Breast epithelium (tissue), 4 donors: ENCODE data around the gene PC. TPM values are rescaled to one million over a fixed set of nuclear protein-coding genes. Genes with fewer than 3 reads are reported as not detected.

Source experiments
- DNase-seq, 2 donors: peaks; one replicate each; pipeline ENCODE4 v3.0.0-alpha.2; 2019; ENCODE audit warnings: low spot score in 2 of 2
- H3K27ac ChIP-seq, 2 donors: fragments of 200-600 bp; sonication (generic) in 1 of 2; one replicate each; pipeline ENCODE4 v1.5.1; 2016 to 2019; ENCODE audit warnings: mild to moderate bottlenecking in 1 of 2
- H3K27me3 ChIP-seq, 2 donors: fragments of 200-600 bp; sonication (generic) in 1 of 2; one replicate each; pipeline versions ENCODE4 v1.5.1 to v1.6.0; 2017 to 2019; ENCODE audit warnings: control low read depth in 1 of 2, mild to moderate bottlenecking in 1 of 2
- H3K36me3 ChIP-seq: fragments of 200-600 bp; one replicate; pipeline ENCODE4 v1.5.1; 2019
- H3K4me1 ChIP-seq, 2 donors: fragments of 200-600 bp; sonication (generic); one replicate each; pipeline ENCODE4 v1.5.1; 2016 to 2019; ENCODE audit warnings: control low read depth in 1 of 2
- H3K4me3 ChIP-seq, 3 donors: fragments of 200-600 bp; sonication (generic); 1 replicate in 2 of 3; 2 replicates in 1 of 3; pipeline ENCODE4 v1.5.1; 2016 to 2019; ENCODE audit warnings: mild to moderate bottlenecking in 3 of 3, moderate library complexity in 2 of 3
- H3K9me3 ChIP-seq, 2 donors: fragments of 200-600 bp; sonication (generic) in 1 of 2; one replicate each; pipeline ENCODE4 v1.5.1; 2016 to 2019; ENCODE audit warnings: control low read depth in 1 of 2
- POLR2A ChIP-seq: fragments of 450-650 bp; IDR thresholded peaks from one replicate; pipeline ENCODE4 v1.6.1; 2016; ENCODE audit warnings: antibody characterized with exemption, mild to moderate bottlenecking, moderate library complexity
- POLR2AphosphoS5 ChIP-seq, 3 donors: sonication (generic); formaldehyde crosslinking; IDR thresholded peaks; one replicate each; pipeline ENCODE4 v1.6.1; 2017; ENCODE audit warnings: antibody characterized with exemption in 3 of 3
- intact Hi-C: fragments of 100-400 bp; cut with DNase I; formaldehyde crosslinking; loops from one replicate; pipeline ENCODE4 v1.15.1; 2023; ENCODE audit warnings: low total_unique reads
- total RNA-seq, 3 donors: library from RNA; depleted of rRNA; stranded (reverse); fragments of >200 nt; gene quantifications; one replicate each; pipeline ENCODE4 v1.1.0, GENCODE V29; 2016
- TF ChIP-seq, protein P1 (sequence below), 3 donors: fragments of 450-650 bp; IDR thresholded peaks; one replicate each; pipeline ENCODE4 v1.5.1; 2016 to 2017; ENCODE audit warnings: antibody characterized with exemption in 3 of 3, mild to moderate bottlenecking in 3 of 3, moderate library complexity in 3 of 3

PC gene
- total RNA-seq, 3 donors from 2014 or later: 35.4 to 137 (median 50.2) TPM

DNA sequence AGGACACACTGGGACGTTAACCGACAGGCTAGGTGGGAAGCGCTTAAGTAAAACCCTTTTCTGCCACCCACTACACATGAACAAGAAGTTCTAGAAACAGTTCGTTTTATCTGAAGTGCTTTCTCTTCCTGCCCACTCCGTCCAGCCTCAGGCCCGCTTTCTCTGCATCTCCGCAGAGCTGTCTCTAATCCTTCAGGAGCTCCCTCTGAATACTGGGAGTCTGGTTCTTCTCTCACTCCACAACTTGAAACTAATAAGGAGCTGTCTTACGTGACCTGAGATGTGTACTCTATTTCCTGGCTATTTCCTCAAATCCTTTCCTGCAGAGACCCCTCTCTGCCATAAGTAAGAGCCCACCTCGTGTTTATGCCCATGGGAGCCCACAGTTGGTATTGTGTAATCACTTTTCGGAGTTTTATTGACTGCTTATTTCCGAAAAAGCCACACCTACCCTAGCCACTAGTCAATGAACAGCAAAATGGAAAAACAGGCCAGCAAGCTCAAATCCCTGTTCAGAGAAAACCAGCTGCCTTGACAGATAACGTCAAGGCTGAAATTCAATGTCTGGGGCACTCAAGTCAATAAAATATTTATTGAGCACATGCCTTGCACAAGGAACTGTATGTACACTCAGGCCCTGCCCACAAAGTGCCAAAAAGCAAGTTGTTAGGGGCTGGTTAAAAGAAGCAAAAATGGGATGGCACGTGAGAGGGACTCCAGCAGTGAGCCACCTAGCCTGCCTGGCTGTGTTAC is 4.9 kb downstream of the PC start:
- Histone ChIP-seq H3K36me3 (no peaks in the 10 kb centered on the region), H3K4me1 (peaks cover 0 to 5% of the 10 kb centered on the region in 2 donors), H3K9me3 (no peaks in the 10 kb centered on the region), H3K27me3 (no peaks in the 10 kb centered on the region), H3K27ac (peak overlapping the region in 1 of 2 donors; percentile 86), H3K4me3 (no peak overlapping the region)
- TF ChIP-seq POLR2A (no peak), POLR2AphosphoS5 (IDR thresholded peaks at IDR 0.05) (no peak)
- TF ChIP-seq, protein P1, sequence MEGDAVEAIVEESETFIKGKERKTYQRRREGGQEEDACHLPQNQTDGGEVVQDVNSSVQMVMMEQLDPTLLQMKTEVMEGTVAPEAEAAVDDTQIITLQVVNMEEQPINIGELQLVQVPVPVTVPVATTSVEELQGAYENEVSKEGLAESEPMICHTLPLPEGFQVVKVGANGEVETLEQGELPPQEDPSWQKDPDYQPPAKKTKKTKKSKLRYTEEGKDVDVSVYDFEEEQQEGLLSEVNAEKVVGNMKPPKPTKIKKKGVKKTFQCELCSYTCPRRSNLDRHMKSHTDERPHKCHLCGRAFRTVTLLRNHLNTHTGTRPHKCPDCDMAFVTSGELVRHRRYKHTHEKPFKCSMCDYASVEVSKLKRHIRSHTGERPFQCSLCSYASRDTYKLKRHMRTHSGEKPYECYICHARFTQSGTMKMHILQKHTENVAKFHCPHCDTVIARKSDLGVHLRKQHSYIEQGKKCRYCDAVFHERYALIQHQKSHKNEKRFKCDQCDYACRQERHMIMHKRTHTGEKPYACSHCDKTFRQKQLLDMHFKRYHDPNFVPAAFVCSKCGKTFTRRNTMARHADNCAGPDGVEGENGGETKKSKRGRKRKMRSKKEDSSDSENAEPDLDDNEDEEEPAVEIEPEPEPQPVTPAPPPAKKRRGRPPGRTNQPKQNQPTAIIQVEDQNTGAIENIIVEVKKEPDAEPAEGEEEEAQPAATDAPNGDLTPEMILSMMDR (IDR thresholded peaks at IDR 0.05): no peak
- DNase-seq: no peak
- intact Hi-C loops: no loop called here

DNA sequence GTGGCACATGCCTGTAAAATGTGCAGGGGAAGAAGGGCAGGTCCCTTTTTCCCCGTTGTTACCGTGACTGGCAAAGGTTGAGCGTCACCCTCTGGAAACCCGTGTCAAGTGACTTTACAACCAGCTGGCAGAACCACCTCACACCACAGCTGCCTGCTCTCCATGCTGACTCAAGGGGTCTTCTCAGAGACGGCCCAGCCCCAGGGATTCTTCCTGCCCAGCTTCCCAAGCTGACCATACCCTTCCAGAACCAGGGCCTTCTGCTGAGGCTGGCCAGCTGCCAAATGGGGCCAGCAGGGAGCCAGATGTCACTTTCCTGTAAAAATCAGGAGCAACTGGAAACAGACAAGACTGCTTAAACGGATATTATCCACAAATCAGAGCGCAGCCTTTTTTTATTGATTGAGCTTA is 6.3 kb downstream of the PC start:
- TF ChIP-seq, protein P1 (IDR thresholded peaks at IDR 0.05): no peak
- TF ChIP-seq POLR2A: no peak
- DNase-seq: peak in 1 of 2 donors; percentile 37
- intact Hi-C loops: no loop called here
- Histone ChIP-seq H3K4me3 (no peak overlapping the region), H3K4me1 (peaks cover 0 to 5% of the 10 kb centered on the region in 2 donors), H3K36me3 (no peaks in the 10 kb centered on the region), H3K9me3 (no peaks in the 10 kb centered on the region), H3K27me3 (no peaks in the 10 kb centered on the region), H3K27ac (peak overlapping the region; percentile 52 to 86)

DNA sequence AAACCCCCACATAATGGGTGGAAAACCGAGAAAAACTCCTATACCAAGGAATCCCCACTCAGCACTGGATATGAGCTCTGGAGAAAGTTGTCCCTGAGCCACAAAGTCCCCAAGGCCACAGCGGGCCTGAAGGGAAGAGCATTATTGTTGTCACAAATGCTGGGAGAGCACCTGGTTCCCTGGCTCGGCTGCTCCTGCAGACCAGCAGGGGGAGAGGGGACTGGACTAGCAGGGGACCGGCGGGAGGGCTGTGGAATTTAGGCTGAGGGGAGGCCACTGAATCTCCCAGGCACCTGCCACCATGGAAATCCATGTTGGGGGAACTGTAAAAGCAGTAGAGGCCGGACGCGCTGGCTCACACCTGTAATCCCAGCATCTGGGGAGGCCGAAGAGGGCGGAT is 7.0 kb downstream of the PC start:
- intact Hi-C loops: no loop called here

DNA sequence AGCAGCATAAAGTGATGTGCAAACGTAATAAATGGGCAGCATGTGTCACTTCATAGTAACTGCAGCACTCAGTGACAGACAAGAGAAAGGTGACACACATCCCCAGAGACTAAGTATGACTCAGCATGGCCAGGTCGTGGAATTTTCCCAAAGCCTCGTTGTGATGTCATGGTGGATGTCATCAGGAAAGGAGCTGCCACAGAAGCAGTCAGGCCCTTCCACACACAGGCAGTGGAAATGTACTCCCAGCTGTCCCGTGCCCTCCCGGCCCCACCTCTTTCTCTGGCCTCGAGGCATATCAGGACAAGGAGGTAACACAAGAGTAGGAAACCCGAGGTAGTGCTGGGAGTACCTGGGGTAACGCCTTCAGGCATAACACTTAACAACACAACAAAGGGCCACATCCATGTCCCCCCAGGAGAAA is 8.1 kb downstream of the PC start:
- peaks cover 0 to 5% of the 10 kb centered on the region in 2 donors for H3K4me1 ChIP-seq
- intact Hi-C loops: no loop called here
- H3K27me3 ChIP-seq: no peaks in the 10 kb centered on the region
- no peak overlapping the region for H3K4me3 ChIP-seq
- peak in 2 of 3 donors; percentile 32 to 67 for TF ChIP-seq POLR2AphosphoS5 (IDR thresholded peaks at IDR 0.05)
- TF ChIP-seq, protein P1 (IDR thresholded peaks at IDR 0.05): no peak
- H3K27ac ChIP-seq: peak overlapping the region; percentile 78 to 86
- peak; percentile 74 to 92 for DNase-seq
- H3K9me3 ChIP-seq: no peaks in the 10 kb centered on the region
- no peaks in the 10 kb centered on the region for H3K36me3 ChIP-seq

More for the DNA sequence above, 7.0 kb downstream of the PC start:
- Histone ChIP-seq H3K27me3 (no peaks in the 10 kb centered on the region), H3K27ac (peak overlapping the region; percentile 38 to 86), H3K4me1 (peaks cover 0 to 5% of the 10 kb centered on the region in 2 donors), H3K4me3 (no peak overlapping the region), H3K9me3 (no peaks in the 10 kb centered on the region), H3K36me3 (no peaks in the 10 kb centered on the region)
- TF ChIP-seq, protein P1 (IDR thresholded peaks at IDR 0.05): no peak
- TF ChIP-seq POLR2AphosphoS5 (IDR thresholded peaks at IDR 0.05): no peak
- TF ChIP-seq POLR2A: no peak
- DNase-seq: no peak

DNA sequence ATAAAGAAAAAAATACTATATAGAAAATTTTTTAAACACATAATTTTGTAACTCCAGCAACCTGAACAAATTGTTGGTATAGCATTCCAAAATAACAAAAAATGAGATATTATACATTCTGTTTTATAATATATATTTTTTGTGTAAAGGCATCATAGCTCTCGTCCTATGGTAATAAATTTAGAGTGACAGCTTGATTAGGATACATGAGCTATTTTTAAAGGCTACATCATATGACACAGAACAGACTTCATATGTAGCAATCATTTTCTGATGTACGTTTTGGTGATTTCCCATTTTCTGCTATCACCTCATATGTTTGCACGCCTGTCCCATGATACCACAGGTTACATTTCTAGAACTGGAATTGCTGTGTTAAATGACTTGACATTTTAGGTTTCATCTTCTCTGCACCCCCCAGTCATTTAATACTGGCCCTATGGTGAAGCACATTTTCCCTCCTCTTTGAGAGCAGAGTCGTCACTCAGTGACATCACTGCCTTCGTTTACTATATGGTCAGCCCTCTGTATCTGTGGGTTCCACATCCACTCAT is 19.5 kb downstream of the PC start:
- H3K4me3 ChIP-seq: no peak overlapping the region
- H3K4me1 ChIP-seq: no peaks in the 10 kb centered on the region
- intact Hi-C loops: no loop called here
- H3K9me3 ChIP-seq: no peaks in the 10 kb centered on the region
- no peaks in the 10 kb centered on the region for H3K27me3 ChIP-seq
- H3K36me3 ChIP-seq: no peaks in the 10 kb centered on the region
- no peak overlapping the region for H3K27ac ChIP-seq
- no peak for DNase-seq
- TF ChIP-seq POLR2A: no peak
- TF ChIP-seq POLR2AphosphoS5 (IDR thresholded peaks at IDR 0.05): no peak
- TF ChIP-seq, protein P1 (IDR thresholded peaks at IDR 0.05): no peak
